Thyroid gland (tissue), 4 donors: ENCODE data around the gene UNC5C.

Experiments
- CTCF ChIP-seq, 6 experiments: fragments of 200-600 bp in 3 of 6; fragments of 450-650 bp in 3 of 6; sonication (generic) in 3 of 6; IDR thresholded peaks; one replicate each; pipeline ENCODE4 v1.5.1; 2016 to 2019; ENCODE audit warnings: antibody characterized with exemption in 6 of 6, mild to moderate bottlenecking in 2 of 6, inconsistent platforms in 1 of 6, moderate library complexity in 1 of 6
- POLR2A ChIP-seq, 2 donors: fragments of 450-650 bp; IDR thresholded peaks; one replicate each; pipeline ENCODE4 v1.6.1; 2017; ENCODE audit warnings: antibody characterized with exemption in 2 of 2, mild to moderate bottlenecking in 2 of 2, moderate library complexity in 1 of 2

- TF ChIP-seq POLR2A (IDR thresholded peaks at IDR 0.05), result no peak
- no peak for TF ChIP-seq CTCF (IDR thresholded peaks at IDR 0.05)
These were observed 40.4 kb downstream of the UNC5C start for GRCh38 chr4:95508421-95508820.
